Measurements from ENCODE around the gene HSPG2.

HSPG2 gene

GRCh38 chr1:21898326-21899200 lies 38.5 kb downstream of the HSPG2 start:
- Histone ChIP-seq H3K27me3 (ENCODE audit: control insufficient read depth, insufficient read depth, low read length) (no peaks in the 10 kb centered on the region), H3K9ac (ENCODE audit: low read length) (no peak overlapping the region)

GRCh38 chr1:21897844-21898243 lies 39.3 kb downstream of the HSPG2 start:
- Histone ChIP-seq H3K4me3 (ENCODE audit: low read length) (no peak overlapping the region), H3K9ac (ENCODE audit: low read length) (no peak overlapping the region), H3K9me3 (ENCODE audit: control insufficient read depth, low read depth, low read length) (no peaks in the 10 kb centered on the region), H3K27me3 (ENCODE audit: control insufficient read depth, insufficient read depth, low read length) (no peaks in the 10 kb centered on the region), H3K4me1 (ENCODE audit: control insufficient read depth, low read depth, low read length) (no peaks in the 10 kb centered on the region), H3K27ac (ENCODE audit: low read length) (no peak overlapping the region), H3K36me3 (ENCODE audit: control insufficient read depth, low read depth, low read length) (peaks cover 2% of the 10 kb centered on the region)

More at GRCh38 chr1:21898326-21899200, 38.5 kb downstream of the HSPG2 start:
- H3K4me3 ChIP-seq (ENCODE audit: low read length) = no peak overlapping the region
- H3K9me3 ChIP-seq (ENCODE audit: control insufficient read depth, low read depth, low read length) = no peaks in the 10 kb centered on the region
- peaks cover 2% of the 10 kb centered on the region for H3K36me3 ChIP-seq (ENCODE audit: control insufficient read depth, low read depth, low read length)
- H3K27ac ChIP-seq (ENCODE audit: low read length) = no peak overlapping the region
- H3K4me1 ChIP-seq (ENCODE audit: control insufficient read depth, low read depth, low read length) = no peaks in the 10 kb centered on the region

- no peaks in the 10 kb centered on the region for H3K9me3 ChIP-seq (ENCODE audit: control insufficient read depth, low read depth, low read length)
- no peak overlapping the region for H3K4me3 ChIP-seq (ENCODE audit: low read length)
- H3K27me3 ChIP-seq (ENCODE audit: control insufficient read depth, insufficient read depth, low read length) = no peaks in the 10 kb centered on the region
- H3K9ac ChIP-seq (ENCODE audit: low read length) = no peak overlapping the region
- H3K36me3 ChIP-seq (ENCODE audit: control insufficient read depth, low read depth, low read length) = peaks cover 2% of the 10 kb centered on the region
- H3K27ac ChIP-seq (ENCODE audit: low read length) = no peak overlapping the region
- no peaks in the 10 kb centered on the region for H3K4me1 ChIP-seq (ENCODE audit: control insufficient read depth, low read depth, low read length)
These were observed 40.2 kb downstream of the HSPG2 start for GRCh38 chr1:21896652-21897532.

GRCh38 chr1:21896026-21896425 lies 41.1 kb downstream of the HSPG2 start:
- peaks cover 2% of the 10 kb centered on the region for H3K36me3 ChIP-seq (ENCODE audit: control insufficient read depth, low read depth, low read length)
- no peak overlapping the region for H3K4me3 ChIP-seq (ENCODE audit: low read length)
- no peaks in the 10 kb centered on the region for H3K27me3 ChIP-seq (ENCODE audit: control insufficient read depth, insufficient read depth, low read length)
- H3K9me3 ChIP-seq (ENCODE audit: control insufficient read depth, low read depth, low read length) = no peaks in the 10 kb centered on the region
- H3K4me1 ChIP-seq (ENCODE audit: control insufficient read depth, low read depth, low read length) = no peaks in the 10 kb centered on the region
- H3K27ac ChIP-seq (ENCODE audit: low read length) = no peak overlapping the region
- H3K9ac ChIP-seq (ENCODE audit: low read length) = no peak overlapping the region

- no peak overlapping the region for H3K9ac ChIP-seq (ENCODE audit: low read length)
- H3K27ac ChIP-seq (ENCODE audit: low read length) = no peak overlapping the region
- no peaks in the 10 kb centered on the region for H3K9me3 ChIP-seq (ENCODE audit: control insufficient read depth, low read depth, low read length)
- H3K4me3 ChIP-seq (ENCODE audit: low read length) = no peak overlapping the region
- no peaks in the 10 kb centered on the region for H3K27me3 ChIP-seq (ENCODE audit: control insufficient read depth, insufficient read depth, low read length)
- H3K36me3 ChIP-seq (ENCODE audit: control insufficient read depth, low read depth, low read length) = peaks cover 2% of the 10 kb centered on the region
- H3K4me1 ChIP-seq (ENCODE audit: control insufficient read depth, low read depth, low read length) = no peaks in the 10 kb centered on the region
These were observed 42.9 kb downstream of the HSPG2 start for GRCh38 chr1:21894034-21894881.

- Histone ChIP-seq H3K27ac (ENCODE audit: low read length) (no peak overlapping the region), H3K36me3 (ENCODE audit: control insufficient read depth, low read depth, low read length) (peaks cover 10% of the 10 kb centered on the region), H3K9ac (ENCODE audit: low read length) (no peak overlapping the region)
These were observed 43.9 kb downstream of the HSPG2 start for GRCh38 chr1:21893046-21893805.

GRCh38 chr1:21891621-21892479 lies 45.3 kb downstream of the HSPG2 start:
- Histone ChIP-seq H3K4me1 (ENCODE audit: control insufficient read depth, low read depth, low read length) (no peaks in the 10 kb centered on the region), H3K4me3 (ENCODE audit: low read length) (no peak overlapping the region), H3K27ac (ENCODE audit: low read length) (no peak overlapping the region), H3K9ac (ENCODE audit: low read length) (no peak overlapping the region), H3K27me3 (ENCODE audit: control insufficient read depth, insufficient read depth, low read length) (no peaks in the 10 kb centered on the region), H3K36me3 (ENCODE audit: control insufficient read depth, low read depth, low read length) (peaks cover 10% of the 10 kb centered on the region), H3K9me3 (ENCODE audit: control insufficient read depth, low read depth, low read length) (no peaks in the 10 kb centered on the region)

More at GRCh38 chr1:21893046-21893805, 43.9 kb downstream of the HSPG2 start:
- Histone ChIP-seq H3K9me3 (ENCODE audit: control insufficient read depth, low read depth, low read length) (no peaks in the 10 kb centered on the region), H3K27me3 (ENCODE audit: control insufficient read depth, insufficient read depth, low read length) (no peaks in the 10 kb centered on the region), H3K4me3 (ENCODE audit: low read length) (no peak overlapping the region), H3K4me1 (ENCODE audit: control insufficient read depth, low read depth, low read length) (no peaks in the 10 kb centered on the region)

GRCh38 chr1:21891081-21891480 lies 46.0 kb downstream of the HSPG2 start:
- Histone ChIP-seq H3K27ac (ENCODE audit: low read length) (no peak overlapping the region), H3K4me3 (ENCODE audit: low read length) (no peak overlapping the region), H3K9me3 (ENCODE audit: control insufficient read depth, low read depth, low read length) (no peaks in the 10 kb centered on the region), H3K9ac (ENCODE audit: low read length) (no peak overlapping the region), H3K27me3 (ENCODE audit: control insufficient read depth, insufficient read depth, low read length) (no peaks in the 10 kb centered on the region), H3K4me1 (ENCODE audit: control insufficient read depth, low read depth, low read length) (no peaks in the 10 kb centered on the region), H3K36me3 (ENCODE audit: control insufficient read depth, low read depth, low read length) (peaks cover 14% of the 10 kb centered on the region)

GRCh38 chr1:21888500-21888899 lies 48.6 kb downstream of the HSPG2 start:
- no peaks in the 10 kb centered on the region for H3K4me1 ChIP-seq (ENCODE audit: control insufficient read depth, low read depth, low read length)
- H3K36me3 ChIP-seq (ENCODE audit: control insufficient read depth, low read depth, low read length) = peaks cover 12% of the 10 kb centered on the region

GRCh38 chr1:21887796-21888195 lies 49.3 kb downstream of the HSPG2 start:
- H3K9me3 ChIP-seq (ENCODE audit: control insufficient read depth, low read depth, low read length) = no peaks in the 10 kb centered on the region
- no peaks in the 10 kb centered on the region for H3K4me1 ChIP-seq (ENCODE audit: control insufficient read depth, low read depth, low read length)
- no peak overlapping the region for H3K27ac ChIP-seq (ENCODE audit: low read length)
- no peaks in the 10 kb centered on the region for H3K27me3 ChIP-seq (ENCODE audit: control insufficient read depth, insufficient read depth, low read length)
- H3K36me3 ChIP-seq (ENCODE audit: control insufficient read depth, low read depth, low read length) = peaks cover 12% of the 10 kb centered on the region
- no peak overlapping the region for H3K9ac ChIP-seq (ENCODE audit: low read length)
- H3K4me3 ChIP-seq (ENCODE audit: low read length) = no peak overlapping the region

More at GRCh38 chr1:21888500-21888899, 48.6 kb downstream of the HSPG2 start:
- Histone ChIP-seq H3K27me3 (ENCODE audit: control insufficient read depth, insufficient read depth, low read length) (no peaks in the 10 kb centered on the region), H3K27ac (ENCODE audit: low read length) (no peak overlapping the region), H3K9ac (ENCODE audit: low read length) (no peak overlapping the region), H3K9me3 (ENCODE audit: control insufficient read depth, low read depth, low read length) (no peaks in the 10 kb centered on the region), H3K4me3 (ENCODE audit: low read length) (no peak overlapping the region)
